Iris pigment epithelial cell (primary cell): Measurements from ENCODE around the gene WASF2.

Experiments
- DNase-seq: peaks from one replicate; pipeline ENCODE4 v3.0.0-alpha.2; 2011; ENCODE audit warnings: low read depth

WASF2 gene

GRCh38 chr1:27374362-27375086 is 115.4 kb downstream of the WASF2 start, which contains the start of gene FCN3:
FCN3 (minus strand) TSS chr1:27374824; CDS start chr1:27374818, 6 bp downstream.
- DNase-seq = no peak

DNA sequence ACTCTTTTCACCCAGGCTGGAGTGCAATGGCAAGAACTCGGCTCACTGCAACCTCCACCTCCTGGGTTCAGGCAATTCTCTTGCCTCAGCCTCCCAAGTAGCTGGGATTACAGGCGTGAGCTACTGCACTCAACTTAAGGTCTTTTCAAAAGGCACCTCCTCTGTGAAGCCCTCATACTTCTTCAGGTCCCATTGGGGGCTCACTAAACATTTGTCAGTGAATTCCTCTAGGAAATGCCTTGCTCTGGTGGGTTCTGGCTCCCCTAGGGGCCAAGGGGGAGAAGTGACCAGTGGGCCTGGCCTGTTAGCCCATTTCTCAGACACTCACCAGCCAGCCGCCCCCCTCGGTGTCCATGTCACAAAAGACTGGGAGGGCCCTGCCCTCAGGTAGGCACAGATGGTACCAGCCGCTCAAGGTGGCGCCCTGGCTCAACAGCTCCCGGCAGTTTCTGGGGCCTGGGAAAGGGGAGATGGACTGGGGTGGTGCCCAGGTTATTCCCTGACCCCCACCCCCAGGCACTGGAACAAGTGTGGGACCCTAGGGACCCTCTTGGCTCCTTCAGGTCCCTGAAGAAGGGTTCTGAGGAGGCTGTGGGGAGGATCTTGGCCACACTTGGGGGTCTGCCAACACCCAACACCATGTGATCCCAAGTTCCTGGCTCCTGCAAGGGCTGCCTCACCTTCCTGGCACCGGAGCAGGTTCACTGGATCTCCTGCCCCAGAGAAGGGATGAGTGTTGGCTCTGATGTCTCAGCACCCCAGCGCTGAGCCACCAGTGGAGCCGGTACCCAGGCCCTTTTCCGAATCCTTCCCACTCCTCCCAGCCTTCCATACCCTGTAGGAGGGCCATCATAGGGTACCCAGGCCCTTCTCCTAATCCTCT is 116.9 kb downstream of the WASF2 start:
- DNase-seq = no peak

DNA sequence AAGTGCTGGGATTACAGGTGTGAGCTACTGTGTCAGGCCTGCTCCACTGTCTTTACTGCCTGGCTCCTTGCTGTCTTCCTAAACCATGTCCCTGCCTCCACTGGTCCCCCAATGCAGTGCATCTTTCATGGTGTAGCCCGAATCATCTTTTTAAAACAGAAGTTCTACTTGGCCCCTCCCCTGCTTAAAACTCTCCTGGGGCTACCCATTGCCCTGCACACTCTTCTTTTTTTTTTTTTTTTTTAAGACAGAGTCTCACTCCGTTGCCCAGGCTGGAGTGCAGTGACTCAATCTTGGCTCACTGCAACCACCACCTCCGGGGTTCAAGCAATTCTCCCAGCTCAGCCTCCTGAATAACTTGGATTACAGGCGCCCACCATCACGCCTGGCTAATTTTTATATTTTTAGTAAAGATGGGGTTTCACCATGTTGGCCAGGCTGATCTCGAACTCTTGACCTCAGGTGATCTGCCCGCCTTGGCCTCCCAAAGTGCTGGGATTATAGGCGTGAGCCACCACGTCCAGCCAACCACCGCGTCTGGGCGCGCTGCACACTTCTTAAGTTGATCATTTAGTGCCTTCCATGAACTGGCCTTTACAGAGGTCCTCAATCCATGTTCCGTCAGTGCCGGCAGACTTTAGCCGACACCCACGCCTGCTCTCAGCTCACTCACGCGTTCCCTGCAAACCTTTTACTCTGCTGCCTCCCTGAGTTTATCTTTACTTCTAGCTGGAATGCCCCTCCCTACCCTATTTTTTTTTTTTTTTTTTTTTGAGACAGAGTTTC is 117.8 kb downstream of the WASF2 start:
- no peak for DNase-seq

DNA sequence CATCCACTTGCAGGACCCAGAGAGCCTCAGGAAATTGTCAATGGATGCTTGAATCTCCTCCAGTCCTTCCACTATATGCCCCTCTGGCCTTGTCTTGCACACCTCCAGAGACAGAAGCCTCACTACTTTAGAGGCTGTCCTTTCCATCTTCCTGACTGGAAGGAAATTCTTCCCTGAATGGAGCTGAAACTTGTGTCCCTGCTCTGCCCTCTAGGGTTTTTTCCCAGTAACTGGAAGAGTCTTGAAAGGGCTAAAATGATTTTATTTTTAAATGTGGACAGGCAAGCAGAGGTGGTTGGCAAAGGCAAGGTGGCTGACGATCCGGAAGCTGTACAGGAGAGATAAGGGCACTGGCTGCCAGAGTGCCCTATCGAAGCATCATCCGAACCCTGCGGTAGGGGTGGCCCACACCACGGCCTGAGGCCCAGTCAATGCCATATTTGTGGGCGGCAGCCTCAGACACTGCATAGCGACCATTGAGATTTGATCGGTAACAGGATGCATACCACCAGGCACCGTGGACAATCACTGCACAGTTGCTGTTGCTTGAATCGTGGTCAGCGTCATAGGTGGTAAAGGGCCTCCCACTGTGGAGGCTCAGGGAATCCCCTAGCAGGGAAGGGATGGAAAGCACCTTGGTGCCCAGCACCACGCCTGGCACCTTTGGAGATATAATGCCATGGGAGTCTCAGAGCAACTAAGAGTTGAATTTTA is 120.9 kb downstream of the WASF2 start:
- peak; percentile 33 for DNase-seq

- DNase-seq = no peak
Measured at GRCh38 chr1:27367160-27367650, 122.8 kb downstream of the WASF2 start.

DNA sequence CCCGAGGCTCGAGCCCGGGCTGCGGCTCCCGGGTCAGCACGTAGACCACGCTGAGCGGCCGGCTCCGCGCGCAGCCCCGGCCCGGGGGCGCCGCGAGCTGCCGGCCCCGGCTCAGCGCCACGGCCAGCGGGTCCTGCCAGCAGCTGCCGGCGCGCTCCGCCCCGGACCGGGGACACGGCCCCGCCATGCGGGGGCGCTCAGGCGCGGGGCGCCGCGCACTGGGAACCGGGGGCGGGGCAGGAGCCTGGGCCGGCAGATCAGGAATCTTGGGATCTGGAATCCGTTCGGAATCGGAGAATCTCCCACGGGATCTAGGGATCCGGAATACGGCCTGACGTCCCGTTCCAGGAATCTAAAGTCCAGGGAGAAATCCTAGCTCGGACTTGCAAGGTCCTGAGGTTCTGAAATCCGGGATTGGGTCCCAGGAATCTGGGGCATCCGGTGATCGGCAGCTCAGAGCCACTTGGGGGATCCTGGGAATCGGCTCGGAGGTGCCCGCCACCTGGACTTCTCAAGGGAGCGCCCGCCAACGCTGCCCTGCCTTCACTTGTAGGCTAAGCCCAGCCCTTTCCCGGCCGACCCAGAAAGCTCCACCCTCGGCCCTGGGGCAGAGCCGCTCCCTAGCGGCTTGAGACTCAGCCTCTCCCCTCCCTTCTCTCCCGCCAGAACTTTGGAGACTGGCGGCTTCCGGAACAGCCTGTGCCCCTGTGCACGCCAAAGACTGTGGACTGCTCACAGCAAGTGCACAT is 123.4 kb downstream of the WASF2 start, which contains the start of gene MAP3K6:
Gene MAP3K6 (minus strand): TSS at position 551 of the 749 bp plus-strand sequence. CDS start 364 bp downstream, at position 187.
- DNase-seq = peak; percentile 74

- peak; percentile 61 for DNase-seq
Measured at GRCh38 chr1:27366113-27366410, 123.9 kb downstream of the WASF2 start.

- peak; percentile 90 for DNase-seq
Measured at GRCh38 chr1:27365372-27366112, 124.4 kb downstream of the WASF2 start.

DNA sequence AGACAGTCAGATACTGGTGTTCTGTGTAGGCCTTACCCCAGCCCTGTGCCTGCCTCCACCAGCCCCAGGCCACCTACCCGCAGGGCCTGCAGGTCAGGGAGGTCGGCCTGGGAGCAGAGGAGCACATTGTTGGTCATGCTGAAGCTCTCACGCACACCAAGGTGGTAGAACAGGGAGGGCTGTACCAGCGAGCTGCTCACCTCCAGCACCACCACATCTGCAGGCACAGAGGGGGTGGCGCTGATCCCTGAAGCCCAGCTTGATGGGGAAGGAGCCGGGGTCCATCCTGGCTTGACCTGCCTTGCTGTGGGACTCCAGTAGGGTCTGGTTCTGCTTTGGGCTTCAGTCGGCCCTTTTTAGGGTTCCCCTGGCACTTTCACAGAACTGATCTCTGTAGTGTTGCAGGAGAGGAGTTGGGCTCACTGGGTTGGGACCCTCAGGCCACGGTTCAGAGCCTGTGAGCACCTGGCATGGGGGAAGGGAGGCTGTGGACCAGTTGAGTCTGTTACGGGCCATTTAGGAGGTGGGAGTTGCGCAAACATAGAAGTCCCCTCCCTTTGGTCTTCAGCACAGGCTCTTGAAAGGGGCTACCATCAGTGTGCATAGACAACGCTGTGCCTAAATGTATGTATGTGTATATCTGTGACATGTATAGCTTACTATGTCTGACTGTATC is 125.1 kb downstream of the WASF2 start:
- DNase-seq = no peak

GRCh38 chr1:27363766-27364695 is 125.9 kb downstream of the WASF2 start:
- no peak for DNase-seq

GRCh38 chr1:27361553-27361952 is 128.4 kb downstream of the WASF2 start:
- DNase-seq = no peak

DNA sequence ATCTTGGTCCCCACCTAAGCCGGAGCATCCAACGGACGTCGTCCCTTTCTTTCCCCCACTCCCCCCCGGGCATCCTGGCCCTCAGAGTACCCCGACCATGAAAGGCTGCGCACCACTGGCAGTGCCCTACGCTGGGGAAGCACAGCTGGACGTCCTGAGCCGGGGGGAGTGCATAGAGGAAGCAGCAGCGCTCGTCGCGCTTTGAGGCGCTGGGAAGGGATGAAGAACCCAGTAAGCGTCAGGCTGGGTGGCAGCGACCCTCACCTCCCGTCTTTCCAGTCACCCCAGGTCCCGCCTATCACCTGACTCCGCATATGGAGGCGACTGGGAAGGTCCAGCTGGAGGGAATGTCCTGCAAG is 128.9 kb downstream of the WASF2 start:
- DNase-seq = no peak

DNA sequence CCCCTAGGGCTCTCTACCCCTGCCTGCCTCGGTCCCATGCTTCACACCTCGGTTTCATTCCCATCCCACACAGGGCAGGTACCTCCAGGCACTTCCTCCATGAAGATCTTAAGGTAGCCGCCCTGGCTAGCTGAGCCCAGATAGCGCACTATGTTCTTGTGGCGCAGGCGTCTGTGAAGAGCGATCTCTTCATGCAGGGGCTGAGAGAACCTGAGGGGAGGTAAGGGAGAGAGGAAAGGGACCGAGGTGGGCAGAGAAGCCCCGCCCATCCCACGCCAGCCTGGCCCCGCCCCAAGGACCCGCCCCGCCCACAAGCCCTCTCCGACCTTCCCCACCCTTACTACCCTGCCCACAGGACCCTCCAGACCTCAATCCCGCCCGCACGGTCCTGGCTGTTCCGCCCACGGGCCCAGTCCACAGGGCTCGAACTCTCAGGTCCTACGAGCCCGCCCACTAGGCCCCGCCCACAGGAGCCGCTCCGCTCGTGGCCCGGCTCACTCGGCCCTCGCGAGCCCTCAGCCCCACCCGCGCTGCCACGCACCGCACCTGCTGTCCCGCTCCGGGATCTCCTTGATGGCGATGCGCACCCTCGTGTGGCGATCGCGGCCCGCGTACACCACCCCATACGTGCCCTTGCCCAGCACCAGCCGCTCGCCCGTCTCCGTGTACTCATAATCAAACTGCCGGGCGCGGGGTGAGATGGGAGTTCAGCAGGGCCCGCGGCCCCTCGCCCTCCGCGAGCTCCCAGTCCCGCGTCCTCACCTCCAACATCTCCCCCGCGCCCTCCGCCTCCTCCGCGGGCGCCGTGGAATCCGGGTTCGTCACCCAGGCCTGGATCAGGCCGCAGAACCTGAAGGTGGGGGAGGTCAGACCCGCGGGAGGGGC is 129.6 kb downstream of the WASF2 start:
- DNase-seq = no peak

GRCh38 chr1:27359822-27360158 is 130.2 kb downstream of the WASF2 start:
- no peak for DNase-seq

GRCh38 chr1:27358928-27359313 is 131.0 kb downstream of the WASF2 start:
- DNase-seq = no peak

DNA sequence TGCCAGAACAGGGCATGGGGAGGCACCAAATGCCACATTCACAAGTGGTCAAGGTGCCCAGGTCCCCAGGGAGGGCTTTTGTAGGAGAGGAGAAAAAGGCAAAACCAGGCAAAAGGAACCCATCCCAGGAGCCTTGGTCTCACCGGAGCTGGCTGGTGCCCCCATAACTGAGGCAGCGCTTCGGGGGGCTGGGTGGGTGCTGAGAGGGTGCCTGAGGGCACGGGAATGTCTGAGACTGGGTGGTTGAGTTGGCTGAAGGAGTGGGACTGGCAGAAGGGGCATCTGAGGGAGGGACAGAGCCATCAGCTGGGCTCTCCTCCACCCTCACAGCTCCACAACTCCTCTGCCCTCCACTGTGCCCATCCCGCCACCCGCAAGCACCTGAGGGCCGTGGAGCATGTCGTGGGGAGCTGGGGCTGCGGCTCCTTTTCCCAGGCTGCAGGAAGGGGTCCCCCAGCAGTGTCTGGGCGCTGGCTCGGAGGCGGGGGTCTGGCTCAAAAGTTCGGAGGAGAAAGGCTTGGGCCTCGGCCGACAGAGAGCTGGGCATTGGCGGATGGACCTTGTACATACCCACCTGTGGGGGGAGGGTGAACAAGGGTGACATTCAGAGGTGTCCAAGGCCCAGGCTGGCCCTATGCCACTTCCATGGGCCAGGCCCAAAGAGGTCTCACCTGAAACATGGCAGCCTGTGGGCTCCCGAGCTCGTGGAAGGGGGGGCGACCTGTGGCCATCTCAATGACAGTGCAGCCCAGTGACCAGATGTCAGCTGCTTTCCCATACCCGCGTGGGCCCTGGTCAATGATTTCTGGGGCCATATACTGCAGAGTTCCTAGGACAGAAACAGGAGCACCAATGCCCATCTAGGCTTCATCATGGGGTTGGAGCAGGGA is 131.7 kb downstream of the WASF2 start:
- no peak for DNase-seq
